Measurements from ENCODE around the gene OR14I1.

DNA sequence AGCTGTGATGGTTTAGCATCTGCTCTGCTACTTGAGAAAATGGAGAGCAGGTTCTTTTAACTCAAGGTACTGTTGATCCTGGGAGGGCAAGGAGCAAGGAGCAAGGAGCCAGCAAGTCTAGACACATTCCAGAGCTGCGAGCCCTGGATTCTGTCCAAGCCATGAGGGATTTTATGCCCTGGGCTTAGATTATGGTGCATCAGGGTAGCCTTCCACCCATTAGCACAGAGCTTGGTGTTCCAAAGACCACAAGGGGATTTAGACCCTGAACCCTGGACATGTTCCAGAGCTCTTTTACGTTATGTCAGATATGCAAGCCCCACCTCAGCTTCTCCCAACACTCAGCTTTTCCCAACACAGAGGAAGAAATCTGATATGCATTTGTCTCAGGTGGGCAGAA, 2.0 kb upstream of the OR14I1 start:
- TF ChIP-seq, protein P1, sequence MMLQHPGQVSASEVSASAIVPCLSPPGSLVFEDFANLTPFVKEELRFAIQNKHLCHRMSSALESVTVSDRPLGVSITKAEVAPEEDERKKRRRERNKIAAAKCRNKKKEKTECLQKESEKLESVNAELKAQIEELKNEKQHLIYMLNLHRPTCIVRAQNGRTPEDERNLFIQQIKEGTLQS (IDR thresholded peaks at IDR 0.05): no peak
- no peak for TF ChIP-seq CTCF (IDR thresholded peaks at IDR 0.05; ENCODE audit: low read depth, low read length, missing input control)
